TTC549 (cell line): ENCODE measurements around the gene BICD2.

Experiments used
- FAIRE-seq: peaks from 2 replicates; lab custom pipeline; 2012; peaks lifted over from hg19 to GRCh38; lab: Jason Lieb, UNC

Gene BICD2

DNA sequence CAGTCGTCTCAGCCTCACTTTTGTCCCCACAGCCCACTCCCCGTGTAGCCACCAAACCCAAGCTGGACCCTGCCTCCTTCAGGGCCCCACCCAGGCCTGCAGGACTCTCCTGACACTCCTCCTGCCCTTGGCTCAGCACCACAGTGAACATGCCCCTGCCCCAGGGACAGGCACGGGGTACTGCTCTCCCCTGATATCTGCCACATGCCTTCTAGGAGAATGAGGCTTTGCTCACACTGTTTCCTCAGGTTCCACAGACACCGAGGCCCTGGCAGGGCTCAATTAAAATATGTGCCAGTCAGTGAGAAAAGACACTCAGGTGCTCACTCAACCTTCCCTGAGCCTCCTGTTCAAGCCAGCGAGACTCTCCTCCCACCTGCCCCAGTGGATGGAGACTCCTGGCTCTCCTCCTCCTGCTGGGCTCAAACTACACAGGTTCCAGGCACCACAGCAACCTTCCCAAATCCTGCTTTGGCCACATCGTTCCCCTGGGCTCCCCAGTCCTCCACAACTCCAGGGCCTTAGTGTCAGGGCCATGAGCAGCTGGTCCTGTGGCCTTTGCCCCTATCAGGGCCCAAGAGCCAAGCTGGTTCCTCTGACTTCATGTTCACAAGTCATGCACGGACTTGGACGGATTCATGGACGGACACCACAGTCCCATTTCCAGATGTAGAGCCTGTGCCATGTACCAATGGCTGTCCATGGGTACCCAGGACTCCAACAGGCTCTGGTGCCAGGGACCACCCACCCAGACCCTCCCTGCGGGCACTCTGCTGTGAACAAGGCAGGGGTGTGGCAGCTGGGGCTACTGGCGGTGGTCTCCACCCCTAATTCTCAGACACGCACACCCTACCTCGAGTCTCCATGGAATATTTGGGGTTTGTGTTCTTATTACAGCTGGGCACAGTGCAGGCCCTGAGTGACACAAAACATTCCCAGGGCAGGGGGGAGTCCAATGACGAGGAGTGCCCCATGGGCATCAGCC lies 36.6 kb downstream of the BICD2 start:
- FAIRE-seq, result no peak

DNA sequence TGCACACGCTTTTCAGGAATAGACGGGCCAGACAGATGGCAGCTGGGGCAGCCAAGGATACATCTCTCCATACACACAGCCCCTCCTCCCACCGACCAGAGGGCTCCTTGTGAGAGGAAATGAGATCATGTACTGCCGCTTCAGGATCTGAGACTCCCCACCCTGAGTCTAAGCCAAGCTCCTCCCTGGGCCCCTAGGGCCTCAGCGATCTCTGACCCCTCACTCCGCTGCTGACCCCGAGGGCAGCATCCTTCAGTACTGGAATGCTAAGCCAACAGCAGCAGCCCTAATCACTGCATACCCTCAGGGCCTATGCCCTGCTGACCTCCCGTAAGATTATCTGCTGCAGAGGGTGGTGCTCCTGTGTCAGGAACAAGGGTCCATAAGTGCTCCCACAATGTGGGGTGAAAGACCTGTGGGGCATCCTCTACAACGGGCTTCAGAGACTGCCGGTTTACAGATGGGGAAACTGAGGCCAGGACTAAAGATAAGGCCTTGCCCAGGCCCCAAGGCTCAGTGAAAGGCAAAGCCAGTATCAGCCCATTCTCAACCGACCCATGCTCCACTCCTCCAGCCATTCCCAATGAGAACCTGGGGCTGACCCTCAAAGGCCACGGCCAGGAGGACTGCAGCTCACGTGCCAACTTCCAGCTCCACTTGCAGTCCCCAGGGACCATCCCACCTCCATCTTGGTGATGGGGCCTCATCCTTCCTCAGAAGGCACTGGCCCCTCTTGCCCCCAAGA lies 37.5 kb downstream of the BICD2 start:
- no peak for FAIRE-seq

DNA sequence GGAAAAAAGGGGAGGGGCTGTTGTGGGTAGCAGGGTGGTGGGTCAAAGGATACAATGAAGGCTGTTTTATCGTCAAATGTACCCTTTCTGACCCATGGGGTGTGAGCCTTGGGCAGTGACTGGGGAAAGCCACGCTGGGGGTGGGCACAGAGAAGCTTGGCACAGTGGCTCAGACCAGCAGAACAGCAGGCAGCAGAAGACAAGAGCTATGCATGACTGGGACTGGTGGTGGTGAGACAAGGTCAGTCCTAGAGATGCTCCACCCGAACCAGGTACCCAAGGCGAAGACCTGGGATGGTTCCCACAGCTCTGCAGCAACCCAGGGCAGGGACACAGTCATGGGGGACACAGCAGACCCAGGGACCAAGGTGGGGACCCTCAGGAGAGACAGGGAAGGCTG lies 38.3 kb downstream of the BICD2 start:
- FAIRE-seq, result no peak

DNA sequence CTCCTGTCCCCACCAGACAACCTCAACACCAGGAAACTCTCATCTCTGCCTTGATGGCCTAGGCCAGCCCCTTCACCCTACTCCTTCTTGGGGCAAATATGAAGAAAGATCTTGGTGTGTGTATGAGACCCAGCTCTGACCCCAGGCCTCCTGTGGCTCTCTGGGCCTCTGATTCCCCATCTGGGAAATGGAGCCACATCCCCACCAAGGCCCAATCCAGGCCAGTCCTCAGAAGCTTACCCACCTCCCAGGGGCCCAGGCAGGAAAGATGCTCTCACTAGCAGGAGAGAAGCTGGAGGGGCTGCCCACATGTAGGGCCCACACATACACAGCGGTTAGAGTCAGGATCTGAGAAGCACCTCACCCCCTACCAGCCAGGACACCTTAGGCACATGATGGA lies 38.9 kb downstream of the BICD2 start:
- no peak for FAIRE-seq

GRCh38 chr9:92725266-92725545 lies 39.4 kb downstream of the BICD2 start:
- FAIRE-seq, result no peak

DNA sequence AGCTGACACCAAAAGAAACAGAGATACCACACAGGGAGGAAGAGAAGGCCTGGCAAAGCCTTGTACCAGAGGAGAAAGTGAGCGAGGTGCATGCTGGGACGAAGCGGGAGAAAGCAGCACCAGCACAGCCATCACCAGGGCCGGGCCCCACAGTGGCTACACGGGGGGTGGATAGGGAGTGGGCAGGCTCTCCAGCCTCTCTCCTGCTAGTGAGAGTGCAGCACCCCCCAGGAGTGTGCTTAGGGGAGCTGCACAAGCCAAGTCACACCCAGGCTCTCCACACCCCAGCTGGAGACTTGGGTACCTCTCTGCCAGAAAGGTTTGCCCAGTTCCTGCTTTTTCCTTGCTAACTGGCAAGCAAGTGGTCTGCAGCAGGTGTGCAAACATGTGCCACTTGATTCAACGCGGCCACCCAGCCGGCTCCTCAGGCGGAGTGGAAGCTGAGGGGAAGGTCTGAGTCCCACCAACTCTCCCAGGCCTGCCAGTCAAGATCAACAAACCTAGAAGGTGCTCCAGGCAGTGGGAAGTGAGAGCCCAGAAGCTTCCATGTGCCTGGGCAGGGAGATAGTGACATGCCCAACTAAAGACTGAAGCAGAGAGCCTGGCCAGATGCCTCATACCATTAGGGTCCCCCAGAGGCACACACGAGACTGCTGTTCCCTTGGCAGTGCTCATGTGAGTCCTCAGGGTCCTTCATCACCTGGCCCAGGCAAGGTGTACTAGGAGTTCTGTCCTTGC lies 39.9 kb downstream of the BICD2 start:
- no peak for FAIRE-seq

DNA sequence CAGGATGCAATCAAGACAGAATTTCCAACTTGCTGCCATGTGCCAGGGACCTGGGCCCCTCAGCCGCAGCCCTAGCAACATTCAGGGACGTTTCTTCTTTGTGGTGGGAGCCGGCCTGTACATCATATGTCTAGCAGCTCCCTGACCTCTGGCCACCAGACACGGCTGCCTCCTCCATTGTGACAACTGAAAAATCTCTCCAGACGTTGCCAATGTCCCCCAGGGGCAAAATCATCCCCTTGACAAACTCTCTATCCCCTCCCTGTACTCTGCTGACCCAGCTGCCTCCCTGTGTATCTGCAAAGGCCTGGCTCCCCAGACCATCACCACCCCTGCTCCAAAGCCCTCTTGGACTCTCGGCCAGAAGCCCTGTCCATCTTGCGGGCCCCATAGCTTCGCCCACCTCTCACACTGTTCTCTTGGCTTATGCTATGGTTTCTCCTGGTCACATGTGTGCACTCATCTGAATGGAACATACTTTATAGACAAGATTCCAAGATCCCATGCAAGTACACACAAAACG lies 40.8 kb downstream of the BICD2 start:
- FAIRE-seq, result no peak

DNA sequence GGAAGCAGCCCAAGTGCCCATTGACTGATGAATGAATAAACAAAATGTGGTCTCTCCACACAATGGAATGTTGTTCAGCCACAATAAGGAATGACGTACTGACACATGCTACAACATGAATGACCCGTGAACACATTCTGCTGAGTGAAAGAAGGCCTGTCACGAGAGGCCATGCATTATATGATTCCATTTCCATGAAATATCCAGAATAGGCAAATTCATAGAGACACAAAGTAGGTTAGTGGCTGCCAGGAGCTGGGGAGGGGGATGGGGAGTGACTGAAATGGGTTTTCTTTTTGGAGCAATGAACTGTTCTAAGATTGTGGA lies 41.4 kb downstream of the BICD2 start:
- FAIRE-seq, result no peak

GRCh38 chr9:92722386-92723298 lies 42.0 kb downstream of the BICD2 start:
- FAIRE-seq, result no peak

GRCh38 chr9:92721548-92721947 lies 43.1 kb downstream of the BICD2 start:
- FAIRE-seq, result no peak

- FAIRE-seq, result no peak
Measured at GRCh38 chr9:92720807-92721535, 43.7 kb downstream of the BICD2 start.

DNA sequence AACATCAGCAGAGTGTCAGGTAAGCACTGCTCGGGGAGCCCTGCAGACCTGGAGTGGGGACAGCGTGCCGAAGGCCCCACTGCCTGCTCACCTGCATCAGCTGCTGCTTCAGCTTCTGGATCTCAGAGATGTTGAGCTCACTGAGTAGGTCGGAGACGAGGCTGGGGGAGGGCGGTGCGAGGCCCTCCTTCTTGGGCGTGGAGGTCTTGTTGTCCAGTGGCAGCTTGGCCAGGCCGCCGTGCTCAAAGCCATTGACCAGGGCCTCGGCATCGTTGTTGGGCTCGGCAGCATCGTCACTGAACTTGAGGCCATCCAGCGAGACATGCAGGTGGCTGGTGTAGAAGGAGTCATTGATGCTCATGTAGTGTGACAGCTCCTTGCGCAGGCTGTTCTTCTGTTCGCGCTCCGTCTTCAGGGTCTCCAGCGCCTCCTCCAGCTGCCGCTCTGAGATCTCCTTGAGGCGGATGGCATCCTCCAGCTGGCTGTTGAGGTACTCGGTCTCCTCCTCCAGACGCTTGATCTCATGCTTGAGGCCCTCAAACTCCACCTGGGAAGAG lies 44.3 kb downstream of the BICD2 start:
- no peak for FAIRE-seq

GRCh38 chr9:92719028-92719647 lies 45.5 kb downstream of the BICD2 start:
- FAIRE-seq, result no peak

DNA sequence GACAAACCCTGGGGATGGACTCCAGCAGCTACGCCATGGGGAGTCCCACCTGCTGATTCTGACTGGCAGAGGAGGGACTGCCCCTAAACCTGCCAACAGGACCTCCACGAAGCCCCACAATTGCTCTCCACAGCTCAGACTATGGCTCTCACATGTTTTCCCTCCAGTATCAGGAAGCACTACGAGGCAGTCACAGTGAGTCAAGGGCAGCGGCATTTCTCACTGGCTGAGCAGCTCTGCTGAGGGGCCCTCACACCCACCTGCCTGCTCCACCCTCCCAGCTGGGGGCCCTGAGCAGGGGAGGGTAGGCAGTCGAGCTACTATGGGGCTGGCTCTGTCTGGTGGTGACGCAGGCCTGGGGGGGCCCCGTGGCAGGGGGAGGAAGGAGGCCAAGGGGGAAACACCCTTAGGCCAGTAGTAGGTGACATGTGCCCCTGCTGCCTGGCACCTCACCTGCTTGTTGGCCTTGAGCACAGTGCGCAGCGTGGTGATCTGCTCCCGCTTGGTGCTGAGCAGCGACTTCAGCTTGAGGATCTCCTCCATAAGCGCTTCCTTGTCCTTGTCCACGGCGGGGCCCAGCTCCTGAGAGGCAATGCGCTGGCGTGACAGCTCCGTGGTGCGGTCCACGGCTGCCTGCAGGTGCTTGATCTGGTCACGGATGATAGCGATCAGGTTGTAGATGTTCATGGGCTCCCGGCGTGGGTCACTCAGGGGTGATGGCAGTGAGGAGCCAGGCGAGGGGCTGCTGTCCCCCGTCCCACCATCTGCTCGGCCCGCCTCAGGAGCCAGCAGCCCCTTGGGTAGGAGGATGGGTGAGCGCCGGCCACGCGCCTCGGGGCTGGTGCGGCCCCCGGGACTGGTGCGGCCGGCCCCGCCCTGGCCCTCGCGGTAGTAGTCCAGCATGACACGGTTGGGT lies 46.3 kb downstream of the BICD2 start:
- FAIRE-seq, result no peak

DNA sequence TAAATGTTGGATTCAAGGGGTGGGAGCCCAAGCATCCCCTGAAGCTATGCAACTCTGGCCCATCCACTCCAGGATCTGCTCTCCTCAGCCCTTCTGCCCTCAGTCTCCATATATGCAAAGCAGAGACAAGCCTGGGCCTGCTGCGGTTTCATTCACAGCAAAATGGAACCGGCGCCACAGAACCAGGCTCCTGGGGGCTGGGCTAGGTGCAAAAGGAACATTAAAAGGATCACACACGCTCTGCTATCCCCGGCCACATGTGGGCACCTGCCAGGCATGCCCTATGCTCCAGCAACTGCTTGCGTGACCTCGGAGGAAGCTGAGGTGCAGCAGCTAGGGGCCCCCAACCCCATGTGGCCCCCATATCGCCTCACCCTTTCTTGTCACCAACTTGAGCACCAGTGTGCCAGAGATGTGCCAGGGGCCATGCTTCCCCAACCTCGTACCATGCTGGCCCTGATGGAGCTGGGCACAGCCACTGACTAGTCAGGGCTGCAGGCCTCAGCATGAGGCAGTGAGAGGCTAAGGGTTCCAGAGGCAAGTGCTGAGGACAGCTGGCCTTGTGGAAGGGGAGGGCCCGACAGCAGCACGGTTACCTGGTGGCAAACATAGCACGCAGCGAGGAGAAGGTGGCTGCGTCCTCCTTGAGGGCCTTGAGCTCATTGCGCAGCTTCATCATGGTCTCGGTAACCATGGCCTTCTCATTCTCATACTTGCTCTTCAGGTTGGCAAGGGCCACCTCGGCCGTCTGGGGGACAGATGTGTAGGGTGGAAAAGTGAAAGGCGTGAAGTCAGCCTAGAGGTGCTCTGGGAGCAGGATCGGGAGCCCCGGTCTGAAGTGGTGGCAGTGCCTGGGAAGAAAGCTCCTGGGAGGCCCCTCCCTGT lies 47.2 kb downstream of the BICD2 start:
- no peak for FAIRE-seq

DNA sequence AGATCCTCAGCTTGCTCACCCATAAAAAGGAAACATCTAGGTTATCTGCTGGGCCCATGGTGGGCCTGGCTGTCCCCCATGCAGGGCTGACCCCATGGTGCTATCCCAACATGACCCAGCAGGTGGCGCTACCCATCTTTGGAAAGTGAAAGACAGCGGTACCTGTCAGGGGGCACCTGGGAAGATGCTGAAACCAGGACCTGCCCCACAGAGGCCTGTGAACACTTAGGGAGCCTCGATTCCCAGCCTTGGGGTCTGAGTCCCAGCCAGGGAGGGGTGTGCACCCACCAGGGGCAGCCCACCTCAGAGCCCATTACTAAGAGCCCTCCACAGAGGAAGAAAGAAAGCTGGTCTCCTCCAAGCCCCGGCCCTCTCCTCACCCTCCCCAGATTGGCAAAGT lies 48.1 kb downstream of the BICD2 start:
- FAIRE-seq, result no peak

DNA sequence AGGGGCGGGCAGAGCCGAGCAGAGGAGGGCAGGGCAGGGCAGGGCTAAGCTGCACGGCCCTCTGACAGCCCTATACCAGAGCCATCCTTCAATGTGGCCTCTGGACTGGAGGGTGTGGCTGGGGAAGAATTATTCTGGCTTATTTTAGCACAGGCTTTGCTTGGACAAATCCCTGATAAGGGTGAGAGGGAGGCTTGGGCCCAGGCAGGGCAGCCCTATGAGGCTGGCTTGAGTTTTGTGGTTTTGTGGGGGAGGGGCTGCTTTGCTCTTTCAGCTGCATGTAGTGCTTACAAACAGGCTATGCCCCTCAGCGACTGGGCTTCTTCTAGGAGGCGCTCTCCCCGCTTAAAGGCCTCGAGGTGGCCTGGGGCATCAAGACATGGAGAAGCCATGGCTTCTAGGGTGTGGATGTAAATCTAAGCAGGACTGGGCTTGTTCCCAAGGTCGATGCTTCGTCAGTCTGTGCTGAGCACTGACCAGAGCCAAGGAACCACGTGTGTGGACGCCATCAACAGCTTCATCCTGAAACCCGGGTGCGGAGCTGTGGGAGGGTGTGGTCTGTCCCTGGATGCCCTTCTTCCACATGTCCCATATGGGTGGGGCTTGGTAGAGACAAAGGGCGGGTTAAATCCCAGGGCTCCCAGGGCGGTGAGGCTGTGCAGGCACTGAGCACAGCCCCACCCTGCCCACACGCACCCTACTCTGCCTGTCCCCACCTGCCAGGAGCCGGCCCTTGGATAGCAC lies 49.0 kb downstream of the BICD2 start:
- FAIRE-seq, result no peak
